HCT116 (cell line): ENCODE data around the gene SMCO4. TPM values are rescaled to one million over a fixed set of nuclear protein-coding genes. Genes with fewer than 3 reads are reported as not detected.

ENCODE experiments used
- ATAC-seq: fragments of 200-7000 bp; cut with Tn5 transposase; 2 replicates; pipeline ENCODE4 v1.9.1; 2020; ENCODE audit warnings: mild to moderate bottlenecking, moderate library complexity
- BruUV-seq: library from RNA; stranded (reverse); fragments of 400-500 nt; replicated peaks from 2 replicates; lab custom pipeline; 2021; lab: Mats Ljungman, UMichigan
- CTCF ChIA-PET: fragments of 300-600 bp; sonication (Branson Sonifier 250); formaldehyde crosslinking; loops from one replicate; lab custom pipeline; 2021; ENCODE audit warnings: antibody characterized with exemption; lab: Charles Lee
- POLR2A ChIA-PET: fragments of 300-600, 350-600 bp; sonication (Branson Sonifier 250); formaldehyde crosslinking; loops from one replicate; lab custom pipeline; 2021; ENCODE audit warnings: antibody characterized with exemption; lab: Charles Lee
- RAD21 ChIA-PET, 2 experiments: fragments of 300-600 bp; sonication (Branson Sonifier 250); formaldehyde crosslinking; loops; one replicate each; lab custom pipeline; 2023; ENCODE audit warnings: low total read pairs in 2 of 2; ENCODE audit not compliant: uncharacterized antibody in 2 of 2, unreplicated experiment in 2 of 2, low non-redundant PET in 1 of 2; lab: Charles Lee
- DNase-seq: peaks from one replicate; pipeline ENCODE4 v3.0.0-alpha.2; 2010; ENCODE audit warnings: low read depth, low spot score
- H2AFZ ChIP-seq: fragments of 200-600 bp; shearing (Covaris generic), sonication (generic); 2 replicates; pipeline ENCODE4 v1.6.1; 2017; ENCODE audit warnings: low read depth, mixed run types, mixed read lengths, antibody characterized with exemption, low read length; ENCODE audit not compliant: poor library complexity, severe bottlenecking
- H3K27ac ChIP-seq: 2 replicates; pipeline ENCODE4 v1.5.1; 2012; ENCODE audit warnings: low read depth, low read length
- H3K27me3 ChIP-seq: fragments of 200-600 bp; sonication (generic); 2 replicates; pipeline ENCODE4 v1.6.1; 2016; ENCODE audit warnings: mixed run types, low read length, mixed read lengths; ENCODE audit not compliant: insufficient read depth
- H3K36me3 ChIP-seq, 2 experiments: fragments of 200-500 bp in 1 of 2; fragments of 200-600 bp in 1 of 2; sonication (Bioruptor generic) in 1 of 2; sonication (generic) in 1 of 2; 2 replicates each; pipeline versions ENCODE4 v1.5.1 to v1.6.1; 2014 to 2016; ENCODE audit warnings: low read length in 2 of 2, inconsistent platforms in 1 of 2, mixed read lengths in 1 of 2, mixed run types in 1 of 2; ENCODE audit not compliant: insufficient read depth in 2 of 2, control insufficient read depth in 1 of 2
- H3K4me1 ChIP-seq, 2 experiments: fragments of 200-600 bp in 1 of 2; sonication (generic) in 1 of 2; 2 replicates each; pipeline versions ENCODE4 v1.5.1 to v1.6.1; 2012 to 2017; ENCODE audit warnings: low read length in 2 of 2, inconsistent platforms in 1 of 2, mild to moderate bottlenecking in 1 of 2, mixed read lengths in 1 of 2, mixed run types in 1 of 2, moderate library complexity in 1 of 2; ENCODE audit not compliant: insufficient read depth in 2 of 2, control insufficient read depth in 1 of 2
- H3K4me2 ChIP-seq: fragments of 200-600 bp; sonication (generic); 2 replicates; pipeline ENCODE4 v1.6.1; 2017; ENCODE audit warnings: mixed run types, low read length, mixed read lengths
- H3K4me3 ChIP-seq, 2 experiments: fragments of 200-600 bp in 1 of 2; sonication (generic) in 1 of 2; replicated peaks in 1 of 2; 2 replicates each; pipeline ENCODE4 v1.5.1; 2011 to 2016; ENCODE audit warnings: low read length in 2 of 2, control low read depth in 1 of 2, low read depth in 1 of 2, mild to moderate bottlenecking in 1 of 2, mixed read lengths in 1 of 2, mixed run types in 1 of 2
- H3K79me2 ChIP-seq: fragments of 200-600 bp; sonication (generic); 2 replicates; pipeline ENCODE4 v1.6.1; 2017; ENCODE audit warnings: mild to moderate bottlenecking, mixed run types, low read length, moderate library complexity, mixed read lengths; ENCODE audit not compliant: insufficient read depth
- H3K9ac ChIP-seq: fragments of 200-600 bp; sonication (generic); 2 replicates; pipeline ENCODE4 v1.6.1; 2016; ENCODE audit warnings: low read length, mixed read lengths
- H3K9me2 ChIP-seq: fragments of 200-600 bp; sonication (generic), shearing (Covaris generic); 2 replicates; pipeline ENCODE4 v1.6.1; 2017; ENCODE audit warnings: mixed run types, mild to moderate bottlenecking, moderate library complexity; ENCODE audit not compliant: insufficient read depth
- H3K9me3 ChIP-seq, 2 experiments: fragments of 200-500 bp in 1 of 2; fragments of 200-600 bp in 1 of 2; sonication (Bioruptor generic) in 1 of 2; sonication (generic) in 1 of 2; 2 replicates each; pipeline ENCODE4 v1.6.1; 2014 to 2017; ENCODE audit warnings: low read length in 2 of 2, mixed read lengths in 2 of 2, inconsistent platforms in 1 of 2, low read depth in 1 of 2, mild to moderate bottlenecking in 1 of 2, mixed run types in 1 of 2, moderate library complexity in 1 of 2; ENCODE audit not compliant: control insufficient read depth in 1 of 2, insufficient read depth in 1 of 2
- H4K20me1 ChIP-seq: fragments of 200-600 bp; sonication (generic), shearing (Covaris generic); 2 replicates; pipeline ENCODE4 v1.6.1; 2017; ENCODE audit warnings: mixed run types, mild to moderate bottlenecking, moderate library complexity; ENCODE audit not compliant: insufficient read depth
- CBX3 ChIP-seq: IDR thresholded peaks from 2 replicates; pipeline ENCODE4 v1.6.1; 2012; ENCODE audit warnings: low read depth
- ELF1 ChIP-seq: IDR thresholded peaks from 2 replicates; pipeline ENCODE4 v1.6.1; 2012; ENCODE audit warnings: low read depth, borderline replicate concordance
- EZH2phosphoT487 ChIP-seq: fragments of 200-600 bp; IDR thresholded peaks from 2 replicates; pipeline ENCODE4 v1.6.1; 2018; ENCODE audit warnings: antibody characterized with exemption, borderline replicate concordance
- JUND ChIP-seq: IDR thresholded peaks from 2 replicates; pipeline ENCODE4 v1.6.1; 2012
- POLR2AphosphoS5 ChIP-seq: IDR thresholded peaks from 2 replicates; pipeline ENCODE4 v1.6.1; 2011; ENCODE audit warnings: mild to moderate bottlenecking, low read depth, low read length, moderate library complexity
- RAD21 ChIP-seq: IDR thresholded peaks from 2 replicates; pipeline ENCODE4 v1.6.1; 2012; ENCODE audit warnings: low read depth, mild to moderate bottlenecking
- SRF ChIP-seq: IDR thresholded peaks from 2 replicates; pipeline ENCODE4 v1.6.1; 2012; ENCODE audit warnings: low read depth
- TCF7L2 ChIP-seq: IDR thresholded peaks from 2 replicates; pipeline ENCODE4 v1.7.0; 2011; ENCODE audit warnings: borderline replicate concordance, inconsistent platforms; ENCODE audit not compliant: insufficient read depth, insufficient read length; ENCODE audit errors: extremely low read depth
- YY1 ChIP-seq: IDR thresholded peaks from 2 replicates; pipeline ENCODE4 v1.6.1; 2011; ENCODE audit warnings: low read length, low read depth, moderate library complexity, mild to moderate bottlenecking; ENCODE audit not compliant: insufficient replicate concordance; ENCODE audit errors: extremely low read depth
- intact Hi-C: fragments of 100-400 bp; cut with micrococcal nuclease; formaldehyde crosslinking; loops from 2 replicates; pipeline ENCODE4 v1.10.0; 2022
- total RNA-seq: library from RNA; stranded (reverse); gene quantifications from one replicate; pipeline ENCODE4 v1.2.1, GENCODE V29; 2021; ENCODE audit not compliant: unreplicated experiment

SMCO4 gene
- total RNA-seq, 1 experiment from 2014 or later: 23.1 TPM

DNA sequence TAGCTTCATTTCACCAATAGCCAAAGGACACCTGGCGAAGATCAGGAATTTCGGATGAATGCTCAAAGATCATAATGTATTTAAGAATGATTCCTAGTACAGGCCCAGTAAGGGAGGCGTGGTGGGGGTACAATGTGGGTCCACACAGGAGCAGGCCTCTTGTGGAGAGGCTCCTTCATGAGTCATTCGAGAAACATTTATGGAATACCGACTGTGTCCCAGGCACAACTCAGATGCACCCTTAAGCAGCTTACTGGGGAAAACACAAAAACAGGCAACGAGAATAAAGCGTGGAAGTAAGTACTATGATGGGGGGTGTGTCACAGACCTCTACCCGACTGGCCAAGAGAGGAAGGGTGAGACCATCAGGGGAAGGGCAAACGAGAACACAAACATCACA lies 44.5 kb downstream of the SMCO4 start:
- ChIA-PET POLR2A (no interaction called here), RAD21 (no interaction called here), CTCF (no interaction called here)
- Histone ChIP-seq H3K79me2 (no peaks in the 10 kb centered on the region), H3K9ac (no peak overlapping the region), H4K20me1 (no peaks in the 10 kb centered on the region), H3K36me3 (no peaks in the 10 kb centered on the region), H3K9me2 (no peaks in the 10 kb centered on the region), H3K4me2 (peak overlapping the region; percentile 52), H3K4me1 (peaks cover 7 to 13% of the 10 kb centered on the region in 2 experiments; a peak in 3 of 4 replicates), H3K4me3 (no peak overlapping the region), H2AFZ (no peak overlapping the region), H3K27ac (no peak overlapping the region), H3K27me3 (no peaks in the 10 kb centered on the region), H3K9me3 (no peaks in the 10 kb centered on the region)
- no TSS peak for BruUV-seq
- ATAC-seq (peak; percentile 89), DNase-seq (no peak)
- intact Hi-C loops: no loop called here
- TF ChIP-seq JUND: 0 out of 2 replicates have a peak, but pooled peaks have one; percentile 10
- TF ChIP-seq EZH2phosphoT487: no peak
- no peak for TF ChIP-seq RAD21
- no peak for TF ChIP-seq CBX3

- POLR2A ChIA-PET: no interaction called here
- no peak for DNase-seq
- no peak overlapping the region for H2AFZ ChIP-seq
Observed at GRCh38 chr11:93498161-93498560, 45.0 kb downstream of the SMCO4 start.

More at GRCh38 chr11:93498161-93498560, 45.0 kb downstream of the SMCO4 start:
- no peaks in the 10 kb centered on the region for H3K27me3 ChIP-seq
- CTCF ChIA-PET: no interaction called here
- no TSS peak for BruUV-seq
- intact Hi-C loops: no loop called here
- H3K27ac ChIP-seq: no peak overlapping the region
- peak; percentile 38; the same call in 1 of the 2 replicates for ATAC-seq
- H3K4me2 ChIP-seq: peak overlapping the region; percentile 52; the same call in 1 of the 2 replicates
- no peak overlapping the region for H3K9ac ChIP-seq
- no peaks in the 10 kb centered on the region for H3K9me2 ChIP-seq
- H3K9me3 ChIP-seq: no peaks in the 10 kb centered on the region
- no peaks in the 10 kb centered on the region for H3K79me2 ChIP-seq
- H3K36me3 ChIP-seq: no peaks in the 10 kb centered on the region
- no peaks in the 10 kb centered on the region for H4K20me1 ChIP-seq
- TF ChIP-seq CBX3 (no peak), YY1 (no peak), SRF (no peak), TCF7L2 (no peak), ELF1 (no peak), POLR2AphosphoS5 (no peak), EZH2phosphoT487 (no peak)
- RAD21 ChIA-PET: no interaction called here
- H3K4me3 ChIP-seq: no peak overlapping the region
- H3K4me1 ChIP-seq: peaks cover 7 to 13% of the 10 kb centered on the region in 2 experiments; a peak in 3 of 4 replicates
